GM19328 (cell line): ENCODE data around the gene DYRK2.

Experiments used
- ATAC-seq: cut with Tn5 transposase; IDR thresholded peaks from one replicate; pipeline ENCODE4 v1.9.1; 2021; ENCODE audit warnings: mild to moderate bottlenecking, moderate library complexity; ENCODE audit not compliant: unreplicated experiment

The DYRK2 gene

GRCh38 chr12:67645126-67645525 lies 3.4 kb upstream of the DYRK2 start:
- no peak for ATAC-seq

GRCh38 chr12:67645601-67646000 lies 2.9 kb upstream of the DYRK2 start:
- ATAC-seq: no peak

GRCh38 chr12:67646775-67647174 lies 1.8 kb upstream of the DYRK2 start:
- ATAC-seq: no peak

GRCh38 chr12:67647181-67647798 lies 1.3 kb upstream of the DYRK2 start:
- no peak for ATAC-seq

GRCh38 chr12:67647799-67648520 lies 585 bp upstream of the DYRK2 start:
- peak; percentile 7 for ATAC-seq

GRCh38 chr12:67649261-67649569 lies 670 bp downstream of the DYRK2 start:
- ATAC-seq: peak; percentile 24

- ATAC-seq: peak; percentile 16
Measured at GRCh38 chr12:67649570-67650387, 1.2 kb downstream of the DYRK2 start.

- no peak for ATAC-seq
Measured at GRCh38 chr12:67650388-67651131, 2.0 kb downstream of the DYRK2 start.

- ATAC-seq: no peak
Measured at GRCh38 chr12:67651132-67651695, 2.7 kb downstream of the DYRK2 start.

- ATAC-seq: no peak
Measured at GRCh38 chr12:67655829-67656228, 7.3 kb downstream of the DYRK2 start.

GRCh38 chr12:67656251-67656650 lies 7.7 kb downstream of the DYRK2 start:
- no peak for ATAC-seq

- no peak for ATAC-seq
Measured at GRCh38 chr12:67658486-67658885, 9.9 kb downstream of the DYRK2 start.

- no peak for ATAC-seq
Measured at GRCh38 chr12:67659292-67659691, 10.7 kb downstream of the DYRK2 start.

- ATAC-seq: no peak
Measured at GRCh38 chr12:67661311-67662021, 12.9 kb downstream of the DYRK2 start.

- no peak for ATAC-seq
Measured at GRCh38 chr12:67662910-67663538, 14.5 kb downstream of the DYRK2 start.

GRCh38 chr12:67664171-67664570 lies 15.6 kb downstream of the DYRK2 start:
- no peak for ATAC-seq

- no peak for ATAC-seq
Measured at GRCh38 chr12:67665679-67666078, 17.1 kb downstream of the DYRK2 start.

- ATAC-seq: no peak
Measured at GRCh38 chr12:67666605-67667004, 18.1 kb downstream of the DYRK2 start.

- ATAC-seq: no peak
Measured at GRCh38 chr12:67667276-67668073, 18.9 kb downstream of the DYRK2 start.
